ENCODE measurements around the gene CCR6. TPM values are rescaled to one million over a fixed set of nuclear protein-coding genes. Genes with fewer than 3 reads are reported as not detected.

Gene CCR6
- total RNA-seq, 1 experiment from 2014 or later, result not detected

DNA sequence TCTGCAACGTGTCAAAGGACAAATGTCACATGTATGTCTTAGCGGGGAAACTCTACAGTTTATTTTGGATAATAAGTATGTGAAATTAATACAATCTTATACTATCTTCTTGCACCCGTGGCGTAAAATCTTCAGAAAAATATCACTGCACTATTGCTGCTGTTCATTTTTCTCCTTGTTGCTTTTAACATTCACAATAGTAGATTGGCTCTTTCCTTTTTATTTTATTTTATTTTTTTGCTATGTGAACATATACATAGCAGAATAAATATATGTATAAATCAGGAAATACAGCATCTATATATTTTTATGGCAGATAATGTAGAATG, 19.5 kb downstream of the CCR6 start:
- Histone ChIP-seq H3K4me1 (no peaks in the 10 kb centered on the region), H3K27me3 (replicated peaks; ENCODE audit: control insufficient read depth, insufficient read depth, low read length) (no peaks in the 10 kb centered on the region), H3K9me3 (no peaks in the 10 kb centered on the region), H3K36me3 (ENCODE audit: control insufficient read depth, insufficient read depth, low read length) (no peaks in the 10 kb centered on the region), H3K4me3 (ENCODE audit: low read depth, low read length) (no peak overlapping the region)
- Mint-ChIP-seq H3K9me3 (ENCODE audit: unreplicated experiment) (no peaks in the 10 kb centered on the region), H3K4me3 (ENCODE audit: unreplicated experiment) (no peak overlapping the region), H3K27ac (ENCODE audit: unreplicated experiment) (no peak overlapping the region), H3K27me3 (ENCODE audit: insufficient read depth, unreplicated experiment) (peaks cover 4% of the 10 kb centered on the region), H3K4me1 (ENCODE audit: low read depth, unreplicated experiment) (peaks cover 9% of the 10 kb centered on the region), H3K36me3 (ENCODE audit: insufficient read depth, unreplicated experiment) (no peaks in the 10 kb centered on the region)
- ChIA-PET POLR2A (interaction anchor here (0.7 kb wide), 1 partner anchor 144 kb away, joined by 3 read pairs; no protein-coding TSS in a partner anchor), CTCF (interaction anchor here (0.6 to 2.6 kb wide), 6 partner anchors 21 to 367 kb away, joined by 3 to 90 read pairs (median 8); partner anchors contain the start of genes CCR6 and CEP43)
- TF ChIP-seq CTCF (IDR thresholded peaks at IDR 0.05; ENCODE audit: insufficient read depth in 1 of 2, low read depth in 1 of 2, low read length in 1 of 2, severe bottlenecking in 1 of 2, unreplicated experiment in 1 of 2), result no peak
- no peak for DNase-seq
- BruUV-seq (replicated peaks), result no TSS peak
- intact Hi-C loops (cut with micrococcal nuclease; ENCODE audit: unreplicated experiment), result loop anchor here (1.0 to 5.0 kb wide), 5 partner anchors 22 to 367 kb away; no protein-coding TSS in a partner anchor

DNA sequence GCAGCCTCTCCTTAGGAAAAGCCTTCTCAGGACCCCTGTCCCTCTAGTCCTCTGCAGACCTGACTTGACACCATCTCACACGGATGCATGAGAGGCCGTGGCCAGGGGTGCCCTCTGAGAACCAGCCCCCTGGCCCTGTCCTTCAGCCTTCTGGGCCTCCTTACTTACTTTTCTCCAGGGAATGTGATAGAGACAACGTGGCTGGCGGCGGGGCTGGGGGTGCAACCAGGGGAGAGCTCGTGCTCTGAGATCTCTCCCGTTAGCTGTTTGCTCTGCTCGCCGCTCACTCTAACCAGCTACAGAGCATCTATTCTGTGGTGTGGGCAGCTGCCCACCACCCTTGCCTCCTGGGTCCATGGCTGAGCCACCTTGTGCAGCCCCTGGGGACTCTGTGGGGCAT, 20.1 kb downstream of the CCR6 start:
- intact Hi-C loops (cut with micrococcal nuclease; ENCODE audit: unreplicated experiment), result loop anchor here (2.0 to 5.0 kb wide), 2 partner anchors 81 to 98 kb away; no protein-coding TSS in a partner anchor
- no peak for DNase-seq
- Histone ChIP-seq H3K27me3 (replicated peaks; ENCODE audit: control insufficient read depth, insufficient read depth, low read length) (no peaks in the 10 kb centered on the region), H3K36me3 (ENCODE audit: control insufficient read depth, insufficient read depth, low read length) (no peaks in the 10 kb centered on the region), H3K9me3 (no peaks in the 10 kb centered on the region), H3K4me3 (ENCODE audit: low read depth, low read length) (no peak overlapping the region), H3K4me1 (no peaks in the 10 kb centered on the region)
- Mint-ChIP-seq H3K4me3 (ENCODE audit: unreplicated experiment) (no peak overlapping the region), H3K36me3 (ENCODE audit: insufficient read depth, unreplicated experiment) (no peaks in the 10 kb centered on the region), H3K4me1 (ENCODE audit: low read depth, unreplicated experiment) (peaks cover 9% of the 10 kb centered on the region), H3K9me3 (ENCODE audit: unreplicated experiment) (no peaks in the 10 kb centered on the region), H3K27ac (ENCODE audit: unreplicated experiment) (no peak overlapping the region), H3K27me3 (ENCODE audit: insufficient read depth, unreplicated experiment) (peaks cover 4% of the 10 kb centered on the region)
- TF ChIP-seq CTCF (IDR thresholded peaks at IDR 0.05; ENCODE audit: insufficient read depth in 1 of 2, low read depth in 1 of 2, low read length in 1 of 2, severe bottlenecking in 1 of 2, unreplicated experiment in 1 of 2), result no peak
- no TSS peak for BruUV-seq (replicated peaks)
- ChIA-PET CTCF (interaction anchor here (0.7 kb wide), 1 partner anchor 333 kb away, joined by 5 read pairs; no protein-coding TSS in a partner anchor), POLR2A (no interaction called here)

DNA sequence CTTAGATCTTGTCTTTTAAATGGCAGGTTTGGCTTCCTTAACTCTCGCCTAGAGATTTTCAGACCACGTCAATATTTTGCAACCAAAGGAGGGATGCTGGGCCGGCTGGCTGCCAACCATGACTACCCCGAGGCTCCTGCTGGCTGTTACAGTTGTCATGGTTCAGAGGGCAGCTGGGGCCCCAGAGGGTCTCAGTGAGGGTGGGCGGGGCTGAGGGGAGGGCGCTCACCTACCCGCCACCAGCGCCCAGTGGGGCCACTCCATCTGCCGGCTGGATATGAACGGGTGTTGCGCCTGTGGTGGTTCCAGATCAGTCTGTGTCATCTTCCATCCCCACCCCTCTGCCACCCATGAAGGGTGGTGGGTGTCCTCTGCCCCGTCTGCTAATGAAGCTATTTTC, 22.6 kb downstream of the CCR6 start:
- Histone ChIP-seq H3K9me3 (no peaks in the 10 kb centered on the region), H3K4me3 (ENCODE audit: low read depth, low read length) (no peak overlapping the region), H3K4me1 (no peaks in the 10 kb centered on the region), H3K36me3 (ENCODE audit: control insufficient read depth, insufficient read depth, low read length) (no peaks in the 10 kb centered on the region), H3K27me3 (replicated peaks; ENCODE audit: control insufficient read depth, insufficient read depth, low read length) (no peaks in the 10 kb centered on the region)
- peaks cover 4% of the 10 kb centered on the region for H3K27me3 Mint-ChIP-seq (ENCODE audit: insufficient read depth, unreplicated experiment)
- intact Hi-C loops (cut with micrococcal nuclease; ENCODE audit: unreplicated experiment), result no loop called here
- ChIA-PET CTCF (no interaction called here), POLR2A (no interaction called here)
- H3K27ac Mint-ChIP-seq (ENCODE audit: unreplicated experiment), result no peak overlapping the region
- H3K4me3 Mint-ChIP-seq (ENCODE audit: unreplicated experiment), result no peak overlapping the region
- H3K4me1 Mint-ChIP-seq (ENCODE audit: low read depth, unreplicated experiment), result peaks cover 6% of the 10 kb centered on the region
- BruUV-seq (replicated peaks), result no TSS peak
- no peaks in the 10 kb centered on the region for H3K9me3 Mint-ChIP-seq (ENCODE audit: unreplicated experiment)
- no peak for TF ChIP-seq CTCF (IDR thresholded peaks at IDR 0.05; ENCODE audit: insufficient read depth in 1 of 2, low read depth in 1 of 2, low read length in 1 of 2, severe bottlenecking in 1 of 2, unreplicated experiment in 1 of 2)
- no peaks in the 10 kb centered on the region for H3K36me3 Mint-ChIP-seq (ENCODE audit: insufficient read depth, unreplicated experiment)
- no peak for DNase-seq

All from Caco-2 (cell line).